ENCODE data around the gene MATCAP1.

MATCAP1 gene

DNA sequence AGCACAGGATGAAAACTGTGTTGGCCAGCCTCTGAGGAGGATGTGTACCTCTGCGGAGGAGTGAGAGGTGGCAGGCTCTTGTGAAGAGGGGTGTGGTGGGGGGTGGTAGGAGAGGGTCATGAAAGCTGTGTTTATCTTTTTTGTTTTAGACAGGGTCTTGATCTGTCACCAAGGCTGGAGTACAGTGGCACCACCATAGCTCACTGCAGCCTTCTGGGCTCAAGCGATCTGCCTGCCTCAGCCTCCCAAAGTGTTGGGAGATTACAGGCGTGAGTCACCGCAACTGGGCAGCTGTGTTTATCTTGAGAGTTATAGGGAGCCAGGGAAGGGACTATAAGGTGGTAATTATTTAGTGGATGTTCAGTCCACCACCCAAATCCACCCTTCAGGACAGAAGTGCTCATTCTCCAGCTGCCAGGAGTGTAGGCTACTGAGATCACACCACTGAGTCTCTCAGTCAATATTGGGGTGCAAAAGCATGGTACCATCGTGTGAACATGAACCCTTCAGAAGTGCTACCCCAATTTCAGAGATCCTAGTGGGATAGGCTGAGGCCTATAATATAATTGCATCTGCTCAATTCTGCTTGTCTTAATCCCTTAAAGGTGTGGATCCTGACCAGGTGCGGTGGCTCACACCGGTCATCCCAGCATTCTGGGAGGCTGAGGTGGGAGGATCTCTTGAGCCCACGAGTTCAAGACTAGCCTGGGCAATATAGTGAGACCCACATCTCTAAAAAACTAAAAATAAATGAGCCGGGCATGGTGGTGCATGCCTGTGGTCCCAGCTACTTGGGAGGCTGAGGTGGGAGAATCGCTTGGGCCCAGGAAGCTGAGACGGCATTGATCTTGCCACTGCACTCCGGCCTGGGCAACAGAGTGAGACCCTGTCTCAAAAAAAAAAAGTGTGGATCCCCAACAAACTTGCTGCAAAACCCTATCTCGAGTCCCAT, 7.0 kb upstream of the MATCAP1 start:
- no peak for DNase-seq

DNA sequence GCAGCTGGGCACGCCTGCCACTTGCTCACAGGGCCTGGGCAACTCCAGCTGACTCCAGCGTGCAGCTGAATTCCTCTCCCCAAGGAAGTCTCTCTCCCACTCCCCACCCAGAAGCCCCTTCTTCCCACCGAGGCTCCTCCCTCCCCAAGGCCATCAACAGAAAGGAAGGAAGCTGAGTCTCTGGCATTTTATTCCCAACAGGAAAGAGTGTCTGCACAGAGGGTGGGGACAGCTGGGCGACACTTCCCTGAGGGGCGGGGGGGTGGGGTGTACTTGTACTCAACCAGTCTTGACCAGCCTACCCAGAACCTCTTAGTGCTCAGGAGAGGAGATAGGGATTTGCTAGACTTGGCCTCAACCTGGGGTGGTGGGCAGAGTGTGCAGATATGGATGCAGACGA, 6.3 kb upstream of the MATCAP1 start, which contains the start of gene EXOC3L1:
Gene EXOC3L1, minus strand, starts transcription at position 96 of the 400 bp plus-strand sequence. CDS start 460 bp downstream, outside the sequence.
- DNase-seq, result no peak

DNA sequence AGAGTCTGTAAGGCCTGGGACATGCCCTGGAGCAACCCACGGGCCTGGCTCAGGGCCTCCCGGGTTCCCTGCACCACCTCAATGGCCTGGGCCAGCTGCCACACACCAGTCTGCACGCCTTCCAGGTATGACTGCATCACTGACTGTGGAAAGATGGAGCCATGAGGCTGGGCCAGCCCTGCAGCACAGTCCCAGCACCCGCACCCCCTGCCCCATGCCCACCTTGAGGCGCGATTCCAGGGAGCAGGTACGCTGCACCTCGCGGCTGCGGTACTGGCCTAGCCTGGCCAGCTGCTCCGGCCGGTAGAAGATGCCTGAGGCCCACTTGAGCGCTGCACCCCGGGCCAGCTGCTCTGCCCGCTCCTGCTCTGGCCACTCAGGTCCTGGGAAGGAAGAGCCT, 5.0 kb upstream of the MATCAP1 start:
- DNase-seq, result no peak

DNA sequence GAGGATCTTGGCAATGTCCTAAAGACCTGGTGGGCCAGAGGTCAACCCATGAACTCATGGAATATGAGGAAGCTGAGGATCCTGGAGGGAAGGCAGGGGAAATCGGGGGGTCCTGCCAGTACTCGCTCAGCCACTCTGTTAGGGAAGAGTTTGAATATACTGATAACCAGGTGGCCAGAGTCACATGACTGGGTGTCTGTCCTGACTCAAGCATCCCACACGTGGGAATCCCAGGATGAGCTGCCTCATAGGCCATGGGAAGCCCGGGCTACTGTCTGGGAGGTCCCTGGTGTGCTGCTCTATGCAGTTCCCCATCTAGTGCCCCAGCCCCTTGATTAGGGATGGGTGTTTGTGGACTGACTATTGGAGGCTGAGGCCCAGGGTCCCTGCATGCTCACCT, 4.6 kb upstream of the MATCAP1 start:
- DNase-seq, result no peak

DNA sequence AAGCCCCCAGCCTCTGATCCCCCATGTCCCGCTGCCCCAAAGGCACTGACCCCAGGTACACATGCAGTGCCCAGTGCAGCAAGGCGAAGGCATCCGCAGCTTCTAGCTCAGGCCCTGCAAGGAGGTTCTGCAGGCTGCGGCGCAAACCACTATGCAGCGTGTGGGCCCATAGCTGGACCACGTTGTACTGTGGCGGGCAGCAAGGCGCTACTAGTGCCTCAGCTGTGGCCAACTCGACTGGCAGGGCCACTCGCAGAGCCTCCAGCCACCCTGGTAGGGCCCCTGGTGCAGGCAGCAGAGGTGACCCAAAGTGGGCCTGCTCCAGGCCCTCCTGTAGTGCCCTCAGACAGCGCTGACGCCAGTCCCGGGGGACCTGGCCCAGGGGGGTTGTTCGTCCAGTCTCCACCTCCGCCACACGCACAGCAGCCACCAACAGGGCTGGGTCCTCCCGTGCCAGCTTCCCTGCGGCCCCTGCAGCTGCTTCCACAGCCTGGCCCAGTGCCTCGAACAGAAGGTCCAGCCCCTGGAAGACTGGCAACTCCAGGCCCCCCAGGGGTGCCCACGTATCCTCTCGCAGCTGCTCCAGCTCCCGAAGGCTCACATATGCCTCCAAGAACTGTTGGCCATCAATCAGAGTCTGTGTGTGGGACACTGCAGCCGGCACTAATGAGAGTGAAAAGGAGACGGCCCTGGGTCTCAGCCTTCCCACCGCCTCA, 3.6 kb upstream of the MATCAP1 start:
- DNase-seq, result no peak

DNA sequence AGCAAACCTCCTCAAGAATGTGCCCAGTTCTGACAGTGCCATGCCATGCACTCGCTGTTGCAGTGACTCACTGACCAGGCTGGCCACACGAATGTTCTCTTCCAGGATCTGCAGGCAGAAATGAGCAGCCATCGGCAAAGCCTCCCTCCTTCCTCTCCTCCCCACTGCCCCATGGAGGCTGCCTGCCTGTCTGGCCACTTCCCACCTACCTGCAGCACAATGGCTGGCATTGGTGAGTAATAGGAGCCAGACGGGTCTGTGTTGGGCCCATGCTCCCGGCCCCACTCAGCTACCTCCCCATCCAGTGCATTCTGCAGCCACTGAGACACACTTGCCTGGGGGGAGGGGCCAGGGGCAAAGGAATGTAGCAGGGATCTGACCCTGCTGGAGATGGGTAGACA, 2.8 kb upstream of the MATCAP1 start:
- DNase-seq, result peak; percentile 80

DNA sequence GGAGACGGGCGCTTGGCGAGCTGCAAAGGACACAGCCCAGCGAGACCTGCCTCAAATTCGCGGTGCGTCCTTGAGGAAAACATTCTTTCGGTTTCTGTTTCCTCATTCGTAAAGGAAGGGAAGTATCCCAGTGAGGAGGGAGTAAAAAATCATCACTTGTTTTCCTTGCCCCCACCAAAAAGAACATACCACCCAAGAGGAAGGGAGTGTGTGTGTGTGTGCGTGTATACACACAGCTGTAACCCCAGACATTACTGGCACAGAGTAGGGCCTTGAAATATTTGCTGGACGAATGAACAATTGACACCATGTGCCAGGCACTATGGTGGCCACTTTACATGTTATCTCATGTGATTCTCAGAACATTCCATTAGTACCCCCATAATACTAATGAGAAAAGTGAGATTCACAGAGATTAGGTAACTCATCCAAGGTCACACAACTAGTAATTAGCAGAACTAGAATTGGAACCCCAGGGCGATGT, 1.9 kb upstream of the MATCAP1 start:
- no peak for DNase-seq

DNA sequence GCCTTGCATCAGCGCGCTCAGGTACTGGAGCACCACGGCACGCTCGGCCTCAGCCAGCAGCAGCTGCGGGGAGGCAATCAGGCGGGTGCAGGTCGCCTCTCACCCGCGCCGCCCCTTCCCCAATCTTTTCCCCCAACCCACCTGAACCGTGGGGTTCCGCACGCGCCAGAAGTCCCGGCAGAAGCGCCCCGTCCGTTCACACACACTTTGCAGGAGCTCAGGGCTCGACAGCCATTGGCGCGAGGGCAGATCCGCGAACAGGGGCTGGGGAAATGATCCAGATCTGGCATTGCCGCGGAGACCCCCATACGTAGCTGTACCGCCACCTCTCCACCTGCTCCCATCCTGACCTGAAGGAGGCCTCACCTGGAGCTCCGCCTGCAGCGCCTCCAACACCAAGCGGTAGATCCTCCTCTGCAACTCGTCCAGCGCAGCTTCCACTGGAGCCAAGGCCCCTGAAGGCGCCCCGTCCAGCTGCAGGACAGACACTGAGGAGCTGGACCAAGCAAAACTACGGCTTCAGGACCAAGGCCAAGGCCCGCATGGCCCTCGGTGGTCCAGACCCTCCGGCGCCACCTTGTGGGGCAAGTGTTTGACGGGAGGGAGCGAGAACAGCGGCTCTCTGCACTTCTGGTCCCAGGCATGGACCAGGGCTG, 1.4 kb upstream of the MATCAP1 start:
- peak; percentile 58 for DNase-seq

DNA sequence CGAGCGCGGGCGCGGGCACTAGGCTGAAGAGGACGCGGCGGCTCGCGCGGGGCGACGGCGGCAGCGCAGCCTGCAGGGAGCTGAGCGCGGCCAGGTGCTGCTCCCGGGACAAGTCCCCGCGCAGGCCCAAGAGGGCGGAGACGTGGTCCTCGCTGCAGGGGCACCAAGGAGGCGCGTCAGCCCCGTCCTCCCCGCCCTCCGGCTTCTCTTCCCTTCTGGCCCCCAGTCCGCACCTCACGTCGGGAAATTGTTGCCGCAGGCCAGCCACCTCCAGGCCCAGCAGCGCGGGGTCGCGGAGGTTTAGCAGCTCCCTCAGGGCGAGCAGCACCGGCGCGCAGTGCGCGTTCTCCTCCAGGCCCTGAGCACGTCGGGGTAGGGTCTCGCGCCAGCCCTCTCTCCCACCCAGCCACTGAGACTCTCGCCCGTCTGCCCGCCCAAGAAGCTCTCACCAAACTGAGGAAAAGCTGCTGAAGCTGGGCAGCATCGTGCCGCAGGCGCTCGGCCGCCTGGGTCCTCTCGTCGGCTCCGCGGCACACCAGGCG, 761 bp upstream of the MATCAP1 start:
- no peak for DNase-seq

DNA sequence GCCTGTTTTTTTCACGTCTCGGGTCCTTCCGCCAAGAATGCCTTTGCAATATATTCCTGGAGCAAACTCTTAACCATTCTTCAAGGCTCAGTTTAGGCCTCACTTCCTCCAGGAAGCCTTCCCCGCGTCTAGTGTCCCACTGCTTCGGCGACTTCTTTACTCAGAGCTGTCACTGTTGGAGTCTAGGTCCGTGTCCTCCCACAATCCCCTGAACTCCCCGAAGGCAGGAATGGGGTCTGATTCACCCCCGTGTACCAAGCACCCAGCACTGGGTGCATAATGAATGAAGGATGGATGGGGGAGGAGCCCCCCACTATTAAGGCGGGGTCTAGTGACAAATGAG, 508 bp downstream of the MATCAP1 start:
- no peak for DNase-seq

DNA sequence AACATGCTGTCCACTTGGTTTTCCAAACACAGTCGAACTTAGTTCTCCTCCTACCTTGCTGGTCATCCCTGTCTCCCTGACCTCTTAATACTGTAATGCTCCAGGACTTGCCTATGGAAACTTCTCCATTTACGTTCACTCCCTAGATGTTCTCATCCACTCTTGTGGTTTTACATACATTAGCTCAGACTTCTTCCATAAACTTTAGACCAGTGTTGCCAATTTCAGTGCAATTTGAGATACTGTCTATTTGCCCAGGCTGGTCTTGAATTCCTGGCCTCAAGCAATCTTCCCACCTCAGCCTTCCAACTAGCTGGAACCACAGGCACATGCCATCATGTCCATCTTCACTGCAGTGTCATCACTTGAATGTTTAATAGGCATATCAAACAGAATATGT, 1.5 kb downstream of the MATCAP1 start:
- no peak for DNase-seq

DNA sequence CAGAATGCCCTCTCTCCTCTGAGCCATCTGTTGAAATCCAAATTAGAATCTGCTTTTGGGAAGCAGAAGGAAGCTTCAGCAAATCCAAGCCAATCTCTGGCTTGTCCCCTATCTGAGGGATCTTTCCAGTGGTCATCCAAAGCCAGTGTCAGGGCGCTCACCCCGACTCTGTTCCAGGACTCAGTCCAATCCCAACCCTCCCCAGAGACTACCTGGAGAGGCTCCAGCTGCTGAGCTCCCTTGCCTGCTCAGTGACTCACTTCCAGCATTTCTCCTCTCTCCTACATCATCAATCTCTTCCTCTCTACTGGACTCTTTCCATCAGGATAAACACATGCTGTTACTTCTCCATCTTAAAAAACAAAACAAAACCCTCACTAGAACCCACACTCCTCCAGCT, 2.4 kb downstream of the MATCAP1 start:
- peak; percentile 46 for DNase-seq

DNA sequence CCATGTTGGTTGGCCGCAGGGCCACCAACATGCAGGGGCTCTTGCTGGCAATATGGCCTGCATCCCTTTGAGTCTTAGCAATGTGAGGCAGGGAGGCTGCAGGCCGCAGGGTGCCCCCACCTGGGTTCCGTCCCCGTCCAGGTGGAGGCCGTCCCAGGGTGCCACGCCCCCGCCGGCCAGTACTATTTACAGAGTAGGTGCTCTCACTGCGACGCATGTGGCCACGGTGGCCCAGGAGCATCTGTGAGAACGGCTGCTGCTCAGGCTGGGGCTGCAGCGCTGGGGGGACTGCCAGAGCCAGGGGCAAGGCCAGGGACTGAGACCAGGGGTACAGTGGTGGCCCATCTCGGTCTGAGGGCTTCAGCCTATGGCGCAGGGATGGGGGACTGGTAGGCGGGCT, 3.6 kb downstream of the MATCAP1 start:
- DNase-seq, result no peak

DNA sequence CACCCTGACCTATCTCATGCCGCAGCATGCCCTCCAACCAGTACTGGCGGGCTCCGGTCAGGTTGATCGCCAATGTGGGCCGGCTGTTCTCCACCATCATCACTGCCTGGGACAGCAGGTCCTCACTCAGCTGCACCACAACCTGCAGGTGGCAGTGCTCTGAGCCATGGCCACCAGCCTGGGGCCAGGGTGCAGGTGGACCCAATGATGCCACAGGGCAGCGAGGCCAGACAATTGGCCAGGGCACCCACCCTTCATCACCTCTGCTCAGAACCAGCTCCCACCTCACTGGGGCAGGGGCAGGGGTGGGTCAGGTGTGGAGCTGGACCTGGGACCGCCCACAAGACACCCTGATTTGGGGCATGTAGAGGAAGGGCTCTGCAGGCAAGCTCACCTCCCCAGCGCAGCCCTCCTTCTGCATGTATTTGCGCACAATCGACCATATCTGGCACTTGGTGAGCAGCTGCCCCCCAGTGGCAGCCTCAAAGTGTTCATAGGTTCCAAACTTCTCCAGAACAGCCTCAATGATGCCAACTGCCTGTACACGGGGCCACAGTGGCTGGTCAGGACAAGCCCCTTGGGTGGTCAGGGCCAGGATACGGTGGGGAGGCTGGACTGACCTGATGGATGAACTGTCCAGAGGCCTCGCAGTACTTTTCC, 4.2 kb downstream of the MATCAP1 start:
- no peak for DNase-seq

DNA sequence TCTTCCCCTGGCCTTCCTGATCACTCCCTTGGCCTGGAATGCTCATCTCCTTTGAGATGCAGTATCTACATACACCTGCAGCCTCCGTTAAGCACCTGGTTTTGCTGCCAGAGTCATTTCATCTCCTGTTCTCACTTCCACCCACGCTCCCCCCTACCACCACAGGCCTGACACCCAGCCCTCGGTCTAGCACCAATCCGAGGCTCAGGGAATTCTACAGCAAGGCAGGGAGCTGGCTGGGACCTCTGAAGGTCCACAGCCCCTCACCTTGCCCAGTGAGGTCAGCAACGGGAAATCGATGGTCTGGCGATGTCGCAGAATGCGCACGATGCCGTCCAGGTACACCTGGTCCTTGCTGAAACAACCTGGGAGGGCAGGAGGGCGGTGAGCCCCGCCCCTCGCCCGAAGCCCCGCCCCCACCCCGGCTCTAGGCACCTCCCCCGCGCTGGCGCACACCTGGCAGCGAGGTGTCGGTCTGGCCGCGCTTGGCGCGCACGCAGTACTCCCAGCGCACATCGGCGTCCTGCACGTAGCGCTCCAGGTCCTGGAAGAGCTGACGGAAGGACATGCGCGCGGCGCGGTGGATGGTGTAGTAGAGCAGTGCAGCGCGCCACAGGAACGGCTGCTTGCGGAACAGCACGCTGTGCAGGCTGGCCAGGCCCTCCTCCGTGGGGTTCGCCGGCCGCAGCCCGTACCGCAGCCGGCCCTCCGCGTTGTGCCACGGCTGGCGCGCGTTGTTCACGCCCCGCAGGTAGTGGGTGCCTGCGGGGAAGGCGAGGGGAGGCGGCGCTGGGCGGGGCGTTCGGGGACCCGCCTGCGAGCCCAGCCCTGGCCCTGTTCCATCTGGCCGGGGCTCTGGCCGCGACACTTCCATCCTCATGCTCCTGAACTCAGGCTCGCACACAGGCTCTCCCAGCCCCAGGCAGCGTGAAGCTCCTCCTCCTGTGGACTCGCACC, 5.7 kb downstream of the MATCAP1 start:
- peak; percentile 15 for DNase-seq

DNA sequence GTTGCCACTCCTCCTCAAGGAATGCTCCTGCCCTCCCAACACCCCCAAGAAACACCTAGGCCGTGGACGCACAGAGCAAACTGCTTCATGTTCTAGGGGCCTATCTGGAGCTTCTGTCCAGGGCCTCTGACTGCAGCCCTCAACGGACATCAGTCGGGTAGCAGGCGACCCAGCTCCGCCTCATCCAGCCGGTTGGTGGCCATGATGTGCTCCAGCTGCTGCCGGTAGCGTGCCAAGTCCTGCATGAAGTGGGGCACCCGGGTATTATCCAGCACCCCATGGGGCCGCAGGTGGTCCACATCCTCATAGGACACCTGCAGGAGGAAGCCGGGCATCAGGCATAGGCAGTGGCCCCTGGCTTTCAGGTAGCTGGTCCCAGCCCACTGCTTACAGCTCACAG, 7.1 kb downstream of the MATCAP1 start:
- DNase-seq, result no peak

DNA sequence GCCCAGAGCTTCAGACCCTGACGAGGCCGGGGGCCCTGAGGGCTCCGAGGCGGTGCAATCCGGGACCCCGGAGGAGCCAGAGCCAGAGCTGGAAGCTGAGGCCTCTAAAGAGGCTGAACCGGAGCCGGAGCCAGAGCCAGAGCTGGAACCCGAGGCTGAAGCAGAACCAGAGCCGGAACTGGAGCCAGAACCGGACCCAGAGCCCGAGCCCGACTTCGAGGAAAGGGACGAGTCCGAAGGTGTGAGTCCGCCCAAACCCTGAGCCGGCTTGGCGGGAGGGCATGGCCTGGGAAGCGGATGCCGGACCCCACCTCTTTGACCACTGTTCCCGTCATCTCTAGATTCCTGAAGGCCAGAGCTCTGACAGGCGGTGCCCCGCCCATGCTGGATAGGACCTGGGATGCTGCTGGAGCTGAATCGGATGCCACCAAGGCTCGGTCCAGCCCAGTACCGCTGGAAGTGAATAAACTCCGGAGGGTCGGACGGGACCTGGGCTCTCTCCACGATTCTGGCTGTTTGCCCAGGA, 9.0 kb downstream of the MATCAP1 start:
- no peak for DNase-seq

DNA sequence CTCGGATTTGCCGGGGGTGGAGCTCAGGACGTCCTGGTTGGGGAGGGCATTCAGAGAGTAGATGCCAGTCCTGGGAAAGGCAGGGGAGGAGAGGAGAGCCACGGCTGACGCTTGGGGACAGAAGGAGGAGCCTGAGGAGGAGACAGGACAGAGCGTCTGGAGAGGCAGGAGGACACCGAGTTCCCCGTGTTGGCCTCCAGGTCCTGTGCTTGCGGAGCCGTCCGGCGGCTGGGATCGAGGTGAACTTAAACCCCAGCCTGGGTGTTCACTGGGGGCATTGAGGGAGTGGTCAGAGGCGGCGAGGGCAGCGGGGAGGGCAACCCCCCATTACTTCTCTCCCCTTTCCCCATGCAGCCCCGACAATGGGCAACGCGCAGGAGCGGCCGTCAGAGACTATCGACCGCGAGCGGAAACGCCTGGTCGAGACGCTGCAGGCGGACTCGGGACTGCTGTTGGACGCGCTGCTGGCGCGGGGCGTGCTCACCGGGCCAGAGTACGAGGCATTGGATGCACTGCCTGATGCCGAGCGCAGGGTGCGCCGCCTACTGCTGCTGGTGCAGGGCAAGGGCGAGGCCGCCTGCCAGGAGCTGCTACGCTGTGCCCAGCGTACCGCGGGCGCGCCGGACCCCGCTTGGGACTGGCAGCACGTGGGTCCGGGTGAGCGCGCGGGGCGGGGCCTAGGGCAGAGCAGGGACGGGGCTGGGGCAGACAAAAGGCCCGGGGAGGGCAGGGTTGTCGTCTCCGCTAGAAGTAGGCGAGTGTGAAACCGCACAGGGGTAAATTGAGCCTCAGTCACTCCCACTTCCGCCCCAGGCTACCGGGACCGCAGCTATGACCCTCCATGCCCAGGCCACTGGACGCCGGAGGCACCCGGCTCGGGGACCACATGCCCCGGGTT, 9.7 kb downstream of the MATCAP1 start:
- DNase-seq, result peak; percentile 77

DNA sequence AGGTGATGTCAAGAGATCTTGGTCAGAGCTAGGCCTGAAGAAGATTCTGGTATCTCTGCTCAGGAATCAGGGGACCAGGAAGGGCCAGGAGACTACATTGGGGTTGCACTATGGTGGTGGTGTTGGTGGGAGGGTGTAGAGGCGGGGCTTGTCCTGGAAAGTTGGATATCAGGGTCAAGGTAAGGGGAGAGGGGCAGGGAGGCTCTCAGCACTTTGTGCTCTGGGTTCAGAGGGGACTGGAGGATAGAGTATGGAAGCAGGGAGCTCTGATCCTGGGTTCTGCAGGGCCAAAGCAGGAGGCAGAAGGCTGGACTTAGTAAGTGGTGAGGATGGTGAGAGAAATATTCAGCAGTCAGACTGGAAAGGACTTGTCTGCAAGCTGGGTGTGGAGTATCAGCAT, 10.4 kb downstream of the MATCAP1 start:
- no peak for DNase-seq
